Neuronal stem cell (in vitro differentiated cells): ENCODE measurements around the gene HSPA1L. TPM values are rescaled to one million over a fixed set of nuclear protein-coding genes. Genes with fewer than 3 reads are reported as not detected.
"Not testable (repeated sequence)": the region's sequence is repeated elsewhere in the genome, so short reads cannot be mapped to it uniquely, and the experiment has no call there.

Experiments
- DNase-seq: peaks from one replicate; pipeline ENCODE4 v3.0.0-alpha.2; 2013; ENCODE audit warnings: low spot score
- H2AFZ ChIP-seq: one replicate; pipeline ENCODE4 v1.6.1; 2013; ENCODE audit warnings: mild to moderate bottlenecking, low read length, inconsistent platforms
- H2AK5ac ChIP-seq: 2 replicates; pipeline ENCODE4 v1.6.1; 2013; ENCODE audit warnings: low read depth, mild to moderate bottlenecking, inconsistent platforms, low read length, moderate library complexity, mixed read lengths
- H2BK120ac ChIP-seq: 2 replicates; pipeline ENCODE4 v1.6.1; 2013; ENCODE audit warnings: low read depth, mild to moderate bottlenecking, inconsistent platforms, low read length, moderate library complexity, mixed read lengths
- H2BK12ac ChIP-seq: one replicate; pipeline ENCODE4 v1.6.1; 2013; ENCODE audit warnings: low read length, inconsistent platforms
- H2BK15ac ChIP-seq: 2 replicates; pipeline ENCODE4 v1.6.1; 2013; ENCODE audit warnings: mild to moderate bottlenecking, low read length, inconsistent platforms, mixed read lengths
- H2BK5ac ChIP-seq: one replicate; pipeline ENCODE4 v1.6.1; 2013; ENCODE audit warnings: inconsistent platforms, mild to moderate bottlenecking, low read length, moderate library complexity
- H3K14ac ChIP-seq: one replicate; pipeline ENCODE4 v1.6.1; 2013; ENCODE audit warnings: low read length, inconsistent platforms
- H3K18ac ChIP-seq: 2 replicates; pipeline ENCODE4 v1.6.1; 2013; ENCODE audit warnings: low read length, inconsistent platforms
- H3K23ac ChIP-seq: 2 replicates; pipeline ENCODE4 v1.6.1; 2013; ENCODE audit warnings: low read depth, mild to moderate bottlenecking, mixed read lengths, low read length, inconsistent platforms; ENCODE audit not compliant: poor library complexity
- H3K27ac ChIP-seq: replicated peaks from 3 replicates; pipeline ENCODE4 v1.5.1; 2013; ENCODE audit warnings: low read length, inconsistent platforms
- H3K27me3 ChIP-seq, 3 experiments: 2 replicates each; pipeline ENCODE4 v1.6.1; 2013; ENCODE audit warnings: low read length in 3 of 3, mild to moderate bottlenecking in 2 of 3, inconsistent platforms in 1 of 3, low read depth in 1 of 3, mixed read lengths in 1 of 3, moderate library complexity in 1 of 3; ENCODE audit not compliant: control insufficient read depth in 3 of 3, insufficient read depth in 3 of 3
- H3K36me3 ChIP-seq, 2 donors: replicated peaks in 1 of 2; 2 replicates each; pipeline ENCODE4 v1.6.1; 2013; ENCODE audit warnings: low read length in 2 of 2; ENCODE audit not compliant: control insufficient read depth in 2 of 2, insufficient read depth in 2 of 2
- H3K4ac ChIP-seq: 2 replicates; pipeline ENCODE4 v1.6.1; 2013; ENCODE audit warnings: inconsistent platforms, mild to moderate bottlenecking, low read length, moderate library complexity
- H3K4me1 ChIP-seq, 2 donors: 1 replicate in 1 of 2; 2 replicates in 1 of 2; pipeline ENCODE4 v1.6.1; 2013; ENCODE audit warnings: low read length in 2 of 2, low read depth in 1 of 2; ENCODE audit not compliant: control insufficient read depth in 2 of 2, insufficient read depth in 1 of 2
- H3K4me2 ChIP-seq: one replicate; pipeline ENCODE4 v1.6.1; 2013; ENCODE audit warnings: mild to moderate bottlenecking, low read length, inconsistent platforms; ENCODE audit not compliant: insufficient read depth, poor library complexity, severe bottlenecking
- H3K4me3 ChIP-seq, 2 donors: 2 replicates each; pipeline ENCODE4 v1.5.1; 2013; ENCODE audit warnings: low read length in 2 of 2, mild to moderate bottlenecking in 2 of 2, inconsistent platforms in 1 of 2, moderate library complexity in 1 of 2
- H3K79me1 ChIP-seq: one replicate; pipeline ENCODE4 v1.6.1; 2013; ENCODE audit warnings: low read depth, mild to moderate bottlenecking, inconsistent platforms, low read length, moderate library complexity
- H3K9ac ChIP-seq: one replicate; pipeline ENCODE4 v1.6.1; 2013; ENCODE audit warnings: mild to moderate bottlenecking, low read depth, low read length, inconsistent platforms; ENCODE audit not compliant: poor library complexity
- H3K9me3 ChIP-seq, 2 donors: replicated peaks in 1 of 2; 2 replicates each; pipeline versions ENCODE3 to v1.6.1; 2013; ENCODE audit warnings: low read length in 2 of 2, mild to moderate bottlenecking in 2 of 2, inconsistent platforms in 1 of 2, low read depth in 1 of 2, mixed read lengths in 1 of 2, moderate library complexity in 1 of 2; ENCODE audit not compliant: control insufficient read depth in 2 of 2, insufficient read depth in 1 of 2
- H4K8ac ChIP-seq: one replicate; pipeline ENCODE4 v1.6.1; 2013; ENCODE audit warnings: low read depth, mild to moderate bottlenecking, inconsistent platforms, low read length, moderate library complexity
- H4K91ac ChIP-seq: one replicate; pipeline ENCODE4 v1.6.1; 2013; ENCODE audit warnings: low read length, low read depth, mild to moderate bottlenecking, inconsistent platforms; ENCODE audit not compliant: poor library complexity
- WGBS, 2 donors: extraction: QIAGEN DNeasy Blood & Tissue Kit; methylation state at CpG; one replicate each; pipeline ENCODE4 v1.1.7; 2013; ENCODE audit warnings: missing lambda C conversion rate in 2 of 2, mixed read lengths in 1 of 2; ENCODE audit not compliant: insufficient read length in 2 of 2, insufficient replicate concordance in 1 of 2; ENCODE audit errors: extremely low coverage in 2 of 2; 5-methylcytosine and 5-hydroxymethylcytosine counted together
- polyA plus RNA-seq, 2 experiments: library from polyadenylated mRNA; stranded (reverse); fragments of 200-250 nt; gene quantifications; one replicate each; pipeline ENCODE4 v1.2.3, GENCODE V29; 2013

The HSPA1L gene
- polyA plus RNA-seq (2013, experiment 1 of 2), result 1.2 TPM
- polyA plus RNA-seq (2013, experiment 2 of 2), result 1.1 TPM

DNA sequence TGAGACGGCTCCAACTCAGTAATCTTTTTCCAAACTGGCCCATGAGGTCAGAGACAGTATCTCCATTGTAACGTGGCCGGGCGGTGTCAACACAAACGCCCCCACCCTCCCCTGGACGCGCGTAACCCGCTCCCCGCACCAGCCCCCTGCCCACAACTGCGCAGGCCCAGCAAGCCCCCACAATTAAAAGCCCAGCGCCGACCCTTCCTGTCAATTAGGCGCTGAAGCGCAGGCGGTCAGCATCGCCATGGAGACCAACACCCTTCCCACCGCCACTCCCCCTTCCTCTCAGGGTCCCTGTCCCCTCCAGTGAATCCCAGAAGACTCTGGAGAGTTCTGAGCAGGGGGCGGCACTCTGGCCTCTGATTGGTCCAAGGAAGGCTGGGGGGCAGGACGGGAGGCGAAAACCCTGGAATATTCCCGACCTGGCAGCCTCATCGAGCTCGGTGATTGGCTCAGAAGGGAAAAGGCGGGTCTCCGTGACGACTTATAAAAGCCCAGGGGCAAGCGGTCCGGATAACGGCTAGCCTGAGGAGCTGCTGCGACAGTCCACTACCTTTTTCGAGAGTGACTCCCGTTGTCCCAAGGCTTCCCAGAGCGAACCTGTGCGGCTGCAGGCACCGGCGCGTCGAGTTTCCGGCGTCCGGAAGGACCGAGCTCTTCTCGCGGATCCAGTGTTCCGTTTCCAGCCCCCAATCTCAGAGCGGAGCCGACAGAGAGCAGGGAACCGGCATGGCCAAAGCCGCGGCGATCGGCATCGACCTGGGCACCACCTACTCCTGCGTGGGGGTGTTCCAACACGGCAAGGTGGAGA, at the start of gene HSPA1L, which contains the start of gene HSPA1A:
Gene HSPA1L, minus strand, starts transcription at position 259 of the 814 bp plus-strand sequence. CDS start 3,311 bp downstream, outside the sequence.
Gene HSPA1A, plus strand, starts transcription at position 519 of the 814 bp plus-strand sequence. Its CDS starts 214 bp downstream, at position 733.
- peak within 1 kb of the TSS; percentile 81 for H2AK5ac ChIP-seq
- H2BK15ac ChIP-seq, result no peak within 1 kb of the TSS
- H3K18ac ChIP-seq, result peak within 1 kb of the TSS; percentile 97
- peak within 1 kb of the TSS; percentile 17 to 81 for H3K4me3 ChIP-seq
- peaks cover 0 to 6% of the 10 kb centered on the region in 2 donors for H3K4me1 ChIP-seq
- no peak within 1 kb of the TSS for H4K8ac ChIP-seq
- H2BK120ac ChIP-seq, result peak within 1 kb of the TSS; percentile 72
- H3K4ac ChIP-seq, result no peak within 1 kb of the TSS
- no peak within 1 kb of the TSS for H3K14ac ChIP-seq
- H4K91ac ChIP-seq, result no peak within 1 kb of the TSS
- no peak within 1 kb of the TSS for H2BK12ac ChIP-seq
- H3K9me3 ChIP-seq, result peaks cover 2 to 6% of the 10 kb centered on the region in 2 donors
- H3K23ac ChIP-seq, result peak within 1 kb of the TSS; percentile 100
- WGBS, 2 donors, result no CpG with 5 or more reads among the region's 56 CpGs
- H3K36me3 ChIP-seq, result peaks cover 0 to 2% of the 10 kb centered on the region in 2 donors
- H3K27ac ChIP-seq, result peak within 1 kb of the TSS; percentile 99
- peak; percentile 96 for DNase-seq
- H2BK5ac ChIP-seq, result no peak within 1 kb of the TSS
- no peaks in the 10 kb centered on the region for H3K27me3 ChIP-seq
- peak within 1 kb of the TSS; percentile 86 for H3K9ac ChIP-seq
- peak within 1 kb of the TSS; percentile 75 for H2AFZ ChIP-seq
- peaks cover 1% of the 10 kb centered on the region for H3K79me1 ChIP-seq
- peak within 1 kb of the TSS; percentile 69 for H3K4me2 ChIP-seq

GRCh38 chr6:31864818-31865204, 49.7 kb upstream of the HSPA1L start:
- Histone ChIP-seq H3K23ac (no peak overlapping the region), H3K4me1 (peaks cover 17 to 30% of the 10 kb centered on the region in 2 donors), H2BK15ac (no peak overlapping the region), H3K36me3 (peaks cover 6 to 18% of the 10 kb centered on the region in 2 donors), H2AK5ac (peak overlapping the region; percentile 4), H3K27ac (no peak overlapping the region), H3K18ac (no peak overlapping the region), H4K8ac (no peak overlapping the region), H3K27me3 (no peaks in the 10 kb centered on the region), H4K91ac (no peak overlapping the region), H3K9ac (peak overlapping the region; percentile 6), H3K79me1 (no peaks in the 10 kb centered on the region), H2BK120ac (peak overlapping the region; percentile 32), H2BK12ac (peak overlapping the region; percentile 51), H3K9me3 (peaks cover 0 to 2% of the 10 kb centered on the region in 2 donors), H3K14ac (no peak overlapping the region), H3K4me3 (no peak overlapping the region), H2BK5ac (peak overlapping the region; percentile 45), H3K4me2 (no peak overlapping the region), H3K4ac (no peak overlapping the region), H2AFZ (peak overlapping the region; percentile 10)
- DNase-seq, result no peak
- WGBS, 2 donors, result no CpG with 5 or more reads among the region's 8 CpGs

- peak overlapping the region; percentile 84 for H3K18ac ChIP-seq
- peak overlapping the region; percentile 32 for H2BK120ac ChIP-seq
- not testable (repeated sequence) for H3K4ac ChIP-seq, DNase-seq, H2BK15ac ChIP-seq, H3K14ac ChIP-seq, H3K27me3 ChIP-seq, H3K79me1 ChIP-seq, H4K8ac ChIP-seq, H3K9me3 ChIP-seq, H2BK12ac ChIP-seq, H4K91ac ChIP-seq
- H3K4me3 ChIP-seq, result peak overlapping the region; percentile 53 to 82
- peak overlapping the region; percentile 50 for H3K9ac ChIP-seq
- H3K23ac ChIP-seq, result peak overlapping the region; percentile 58
- H3K4me1 ChIP-seq, result peaks cover 14 to 28% of the 10 kb centered on the region in 2 donors
- H2AK5ac ChIP-seq, result peak overlapping the region; percentile 4
- peak overlapping the region; percentile 76 for H3K27ac ChIP-seq
- peak overlapping the region; percentile 43 for H3K4me2 ChIP-seq
- peak overlapping the region; percentile 71 for H2AFZ ChIP-seq
- H3K36me3 ChIP-seq, result peaks cover 12 to 24% of the 10 kb centered on the region in 2 donors
- WGBS, 2 donors, result no CpG with 5 or more reads among the region's 16 CpGs
- peak overlapping the region; percentile 45 for H2BK5ac ChIP-seq
Measured at GRCh38 chr6:31864123-31864562, 49.1 kb upstream of the HSPA1L start.
